Stimulated activated CD4-positive, alpha-beta T cell treated with anti-CD3 and anti-CD28 coated beads, TNF-alpha, amount 100 ng/mL, for 4 hours (primary cell): Measurements from ENCODE around the gene VAV2.

Experiments used
- DNase-seq, 3 experiments: peaks; one replicate each; pipeline ENCODE4 v3.0.0-alpha.2; 2020; ENCODE audit warnings: low read depth in 3 of 3

Gene VAV2

DNA sequence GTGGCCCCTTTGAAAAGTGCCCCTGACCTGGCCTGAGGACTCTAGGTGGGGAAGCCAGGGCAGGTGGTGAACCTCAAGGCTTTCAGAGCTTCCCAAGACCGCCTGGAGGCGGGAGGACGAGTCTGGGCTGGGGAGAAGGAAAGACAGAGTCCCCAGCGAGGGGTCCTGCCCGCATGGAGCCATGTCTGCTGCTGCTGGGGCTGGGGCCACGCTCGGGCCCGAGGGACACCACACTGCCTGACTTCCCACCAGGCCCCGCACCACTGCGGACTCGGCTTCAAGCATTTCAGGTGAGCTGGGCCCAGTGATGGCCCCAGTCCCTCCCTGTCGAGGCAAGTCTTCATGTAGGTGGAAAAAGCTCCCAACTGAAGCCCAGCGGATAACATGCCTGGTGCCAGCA lies 191.9 kb downstream of the VAV2 start:
- DNase-seq: no peak

DNA sequence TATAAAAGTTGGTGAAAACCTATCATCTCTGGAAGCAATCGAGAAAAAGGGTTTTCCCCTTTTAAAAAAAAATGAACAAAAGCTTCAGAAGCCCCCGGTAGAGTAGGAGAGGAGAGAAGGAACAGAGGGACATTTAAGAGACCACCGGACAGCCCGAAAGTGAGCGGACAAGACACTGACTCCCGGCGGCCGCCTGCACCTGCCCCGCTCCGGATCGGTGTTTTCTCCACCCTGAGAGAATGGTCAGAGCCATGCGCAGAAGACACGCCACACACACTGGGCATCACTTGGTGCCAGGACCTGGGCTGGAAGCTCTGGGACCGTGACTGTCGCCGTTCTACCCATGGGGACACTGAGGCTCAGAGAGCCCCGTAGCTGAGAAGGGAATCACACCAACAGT lies 192.4 kb downstream of the VAV2 start:
- no peak for DNase-seq

DNA sequence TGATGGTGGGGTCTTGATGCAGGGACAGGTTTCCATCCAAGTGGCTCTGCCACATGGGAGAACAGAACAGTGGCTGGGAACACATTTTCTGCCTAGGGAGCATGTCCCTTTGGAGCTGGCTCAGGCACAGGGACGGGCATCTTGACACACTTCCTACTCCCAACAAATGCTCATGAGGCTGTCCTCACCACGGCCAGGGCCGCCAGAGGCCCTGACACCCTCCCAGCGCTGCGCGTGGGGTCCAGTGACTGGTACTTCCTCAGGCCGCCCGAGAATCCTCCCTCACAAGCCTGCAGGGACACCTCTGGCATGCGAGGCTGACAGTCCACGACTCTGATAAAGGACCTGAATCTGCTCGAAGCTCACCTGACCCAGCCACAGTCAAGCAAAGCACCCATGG lies 193.0 kb downstream of the VAV2 start:
- DNase-seq: no peak

DNA sequence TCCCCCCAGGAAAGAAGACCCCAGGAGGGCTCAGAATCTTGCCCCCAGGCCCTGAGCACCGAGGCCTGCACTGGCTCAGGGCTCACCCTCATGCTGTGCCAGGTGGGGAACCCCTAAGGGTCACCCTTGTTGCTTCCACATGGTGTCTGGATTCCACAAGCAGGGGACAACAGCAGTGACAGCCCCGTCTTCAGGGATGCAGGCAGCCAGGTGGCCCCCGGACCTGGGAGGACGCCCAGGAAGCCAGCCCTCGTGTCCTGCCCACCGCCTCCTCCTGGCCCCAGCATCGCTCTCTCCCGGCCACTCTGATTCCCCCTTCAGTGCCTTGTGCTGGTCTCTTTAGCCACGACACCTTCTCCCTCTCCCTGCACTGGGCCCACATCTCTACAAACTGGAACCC lies 194.0 kb downstream of the VAV2 start:
- no peak for DNase-seq

DNA sequence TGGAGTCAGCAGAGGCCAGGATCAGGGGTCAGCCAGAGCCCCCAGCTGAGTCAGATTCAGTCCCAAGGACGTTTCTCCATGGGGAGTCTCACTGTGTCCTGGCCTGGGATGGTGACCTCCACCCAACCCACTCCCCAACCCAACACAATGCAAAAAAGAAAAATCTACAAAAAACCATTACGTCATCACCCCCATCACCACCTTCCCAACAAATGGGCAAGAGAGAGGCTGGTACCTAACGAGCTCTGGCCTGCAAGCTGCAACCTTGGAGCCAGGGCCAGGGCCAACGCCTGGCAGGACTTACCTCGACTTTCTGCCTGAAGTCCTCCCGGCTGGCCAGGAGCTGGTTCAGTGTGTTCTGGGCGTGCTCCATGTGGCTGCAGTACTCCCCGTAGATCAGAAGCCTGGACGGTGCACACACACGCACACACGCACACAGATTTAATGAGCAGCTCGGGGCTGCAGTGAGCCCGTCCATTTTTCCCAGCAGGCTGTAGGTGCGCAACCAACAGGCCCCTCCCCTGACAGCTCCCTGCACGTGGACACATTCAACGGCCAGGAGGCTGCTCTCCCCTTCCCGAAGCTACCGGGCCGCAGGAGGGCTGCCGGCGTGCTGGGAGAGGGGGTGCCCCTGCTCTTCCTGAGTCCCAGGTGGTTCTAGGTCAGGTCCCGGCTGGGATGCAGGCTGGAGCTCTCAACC lies 194.6 kb downstream of the VAV2 start:
- DNase-seq: no peak

DNA sequence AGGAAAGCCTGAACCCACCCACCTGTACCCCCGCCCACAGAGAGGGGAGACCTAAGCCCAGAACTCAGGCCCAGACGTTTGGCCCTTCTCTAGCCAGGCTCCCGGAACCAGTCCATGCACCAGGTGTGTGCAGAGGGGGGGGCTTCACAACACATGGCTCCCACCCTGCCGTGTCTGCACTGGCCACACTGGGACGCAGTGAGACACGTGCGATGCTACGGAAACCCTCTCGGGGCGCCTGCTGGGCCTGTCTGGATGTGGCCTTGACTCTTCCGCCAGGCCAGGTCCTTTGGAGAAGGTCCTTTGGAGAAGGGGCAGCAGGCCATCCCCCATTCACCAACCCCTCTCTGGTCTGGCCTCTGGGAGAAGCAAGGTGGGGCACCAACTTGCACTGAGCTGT lies 195.6 kb downstream of the VAV2 start:
- DNase-seq: no peak

DNA sequence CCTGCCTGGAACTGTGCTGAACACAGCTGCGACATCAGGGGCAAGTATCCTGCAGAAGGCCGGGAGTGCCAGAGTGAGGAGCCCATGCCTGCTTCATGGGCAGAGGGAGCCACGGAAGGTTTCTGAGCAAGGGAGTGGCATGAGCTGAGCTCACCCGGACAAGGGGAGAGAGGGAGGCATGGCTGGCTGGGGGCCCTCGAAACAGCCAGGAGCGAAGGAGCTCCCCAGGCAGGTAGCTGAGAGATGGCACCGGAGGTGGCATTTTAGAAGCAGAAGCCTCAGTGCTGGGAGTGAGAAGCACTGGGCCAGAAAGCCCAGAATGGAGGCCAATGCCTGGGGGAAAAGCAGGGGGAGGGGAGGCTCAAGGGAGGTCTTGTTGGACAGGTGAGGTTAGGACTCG lies 197.1 kb downstream of the VAV2 start:
- DNase-seq: no peak

DNA sequence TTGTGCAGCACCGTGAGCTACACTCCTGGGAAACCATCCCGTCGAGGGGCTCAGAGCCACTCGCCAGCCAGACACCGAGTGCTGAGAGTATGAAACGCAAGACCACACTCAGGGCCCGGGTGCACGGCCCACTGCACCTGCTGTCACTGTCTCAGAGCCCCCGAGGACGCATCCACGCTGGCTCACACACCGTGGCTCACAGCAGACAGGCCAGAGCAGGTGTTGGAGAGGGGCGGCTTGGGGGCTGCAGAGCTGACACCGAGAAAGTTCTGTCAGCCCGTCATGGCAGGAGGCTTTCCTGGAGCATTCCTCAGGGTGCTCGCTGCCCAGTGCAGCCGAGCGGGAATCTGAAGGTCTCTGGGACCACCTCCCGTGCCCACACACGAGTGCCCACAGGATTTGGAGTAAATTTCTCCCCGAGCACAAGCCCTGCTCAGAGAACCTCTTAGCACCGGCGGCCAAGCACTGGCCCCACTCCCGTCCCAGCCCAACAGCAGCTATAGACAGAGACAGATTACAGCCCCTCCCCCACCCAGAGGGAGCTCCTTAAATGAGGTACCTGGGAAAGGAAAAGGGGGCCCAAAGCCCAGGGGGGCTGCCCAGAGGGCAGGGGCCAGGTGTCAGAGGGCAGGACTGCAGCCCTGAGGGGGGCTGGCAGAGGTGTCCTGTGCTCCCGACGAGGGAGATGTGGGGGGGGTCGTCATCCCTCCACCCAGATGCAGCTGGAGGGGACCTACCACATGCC lies 197.9 kb downstream of the VAV2 start:
- DNase-seq: no peak

DNA sequence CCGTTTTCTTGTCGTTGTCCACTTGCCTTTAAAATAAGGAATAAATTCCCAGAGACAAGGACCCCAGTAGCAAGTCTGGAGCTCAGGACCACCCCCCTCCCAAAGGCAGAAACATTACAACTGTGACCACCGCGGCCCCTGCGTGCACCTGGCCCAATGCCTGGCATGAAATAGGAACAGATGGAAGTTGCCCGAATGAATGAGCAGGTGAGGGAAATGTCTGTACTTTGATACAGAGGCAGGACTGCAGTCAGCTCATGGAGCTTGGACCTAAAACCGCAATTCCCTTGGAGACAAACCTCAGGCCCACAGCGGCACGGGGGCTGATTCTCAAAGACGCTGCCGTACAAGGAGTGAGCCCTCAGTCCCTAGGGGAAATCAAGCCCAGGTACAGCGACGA lies 198.7 kb downstream of the VAV2 start:
- no peak for DNase-seq

DNA sequence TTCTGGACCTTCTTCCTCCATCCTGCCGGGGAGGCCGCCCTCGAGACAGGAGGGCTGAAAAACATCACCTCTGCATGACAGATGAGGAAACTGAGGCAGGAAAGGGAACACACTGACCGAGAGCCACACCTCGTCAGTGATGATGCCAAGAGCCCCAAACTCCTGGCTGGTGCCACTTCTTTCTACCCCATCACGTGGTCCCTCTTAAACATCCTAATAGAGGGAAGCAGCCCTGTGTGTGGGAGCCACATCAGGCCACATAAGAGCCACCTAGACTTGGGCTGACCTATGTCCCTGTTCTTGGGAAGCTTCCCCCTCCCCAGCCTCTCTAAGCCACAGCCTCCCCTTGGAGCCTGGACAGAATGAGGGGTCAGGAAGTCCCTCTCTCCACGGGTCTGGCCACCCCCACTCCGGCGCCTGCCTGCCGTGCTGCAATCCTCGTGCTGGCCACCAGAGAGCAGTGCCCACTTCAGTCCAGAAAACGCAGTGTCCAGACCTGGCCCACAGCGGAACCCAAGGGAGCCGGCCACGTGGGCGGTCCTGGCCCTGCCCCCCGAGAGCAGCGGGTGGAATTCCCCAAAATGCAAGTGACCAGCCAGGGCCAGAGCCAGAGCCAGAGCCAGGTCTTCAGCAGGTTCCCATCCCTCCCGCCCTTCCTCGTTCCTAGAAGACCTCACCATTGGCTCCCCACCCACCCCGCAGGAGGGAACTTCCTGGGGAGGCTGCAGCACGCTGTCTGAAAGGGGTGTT lies 199.2 kb downstream of the VAV2 start:
- DNase-seq: peak; percentile 11 to 22 (median 11)

DNA sequence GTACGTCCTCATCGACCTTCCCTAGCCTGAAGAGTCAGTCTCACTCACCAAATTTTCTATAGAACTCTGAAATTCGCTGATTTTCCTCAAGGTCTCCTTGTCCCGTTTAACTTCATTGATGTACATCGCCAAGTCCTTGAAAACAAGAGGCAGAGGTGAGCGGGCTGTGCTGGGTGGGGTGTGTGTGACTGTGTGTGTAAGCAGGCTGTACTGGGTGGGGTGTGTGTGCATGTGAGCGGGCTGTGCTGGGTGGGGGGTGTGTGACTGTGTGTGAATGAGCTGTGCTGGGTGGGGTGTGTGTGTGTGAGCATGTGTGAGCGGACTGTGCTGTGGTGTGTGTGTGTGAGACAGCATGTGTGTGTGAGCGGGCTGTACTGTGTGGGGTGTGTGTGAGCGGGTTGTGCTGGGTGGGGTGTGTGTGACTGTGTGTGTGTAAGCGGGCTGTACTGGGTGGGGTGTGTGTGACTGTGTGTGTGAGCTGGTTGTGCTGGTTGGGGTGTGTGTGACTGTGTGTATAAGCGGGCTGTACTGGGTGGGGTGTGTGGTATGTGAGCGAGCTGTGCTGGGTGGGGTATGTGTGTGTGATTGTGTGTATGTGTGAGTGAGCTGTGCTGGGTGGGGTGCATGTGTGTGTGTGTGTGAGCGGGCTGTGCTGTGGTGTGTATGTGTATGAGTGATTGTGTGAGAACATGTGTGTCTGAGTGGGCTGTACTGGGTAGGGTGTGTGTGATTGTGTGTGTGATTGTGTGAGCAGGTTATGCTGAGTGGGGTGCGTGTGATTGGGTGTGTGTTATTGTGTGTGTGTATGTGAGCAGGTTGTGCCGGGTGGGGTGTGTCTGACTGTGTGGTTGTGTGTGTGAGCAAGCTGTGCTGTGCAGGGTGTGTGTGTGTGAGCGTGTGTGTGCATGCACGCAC lies 200.1 kb downstream of the VAV2 start:
- no peak for DNase-seq

DNA sequence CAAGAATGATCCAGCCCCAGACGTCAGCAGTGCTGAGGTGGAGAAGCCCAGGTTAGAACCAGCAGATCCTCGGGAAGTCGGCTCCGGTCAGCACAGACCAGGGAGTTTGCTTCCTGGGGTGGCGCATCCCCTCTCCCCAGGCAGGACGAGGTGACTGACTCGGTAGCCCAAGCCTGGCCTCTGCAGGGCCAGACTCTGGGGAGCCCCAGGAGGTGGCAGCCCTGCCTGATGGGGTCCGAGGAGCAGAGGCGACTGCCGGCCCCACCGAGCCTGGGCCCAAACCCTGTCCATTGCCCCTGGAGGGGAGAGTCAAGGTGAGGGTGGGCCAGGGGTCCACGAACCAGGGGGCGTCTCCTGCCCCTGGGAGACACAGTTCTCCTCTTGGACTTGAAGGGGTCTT lies 201.1 kb downstream of the VAV2 start:
- no peak for DNase-seq

DNA sequence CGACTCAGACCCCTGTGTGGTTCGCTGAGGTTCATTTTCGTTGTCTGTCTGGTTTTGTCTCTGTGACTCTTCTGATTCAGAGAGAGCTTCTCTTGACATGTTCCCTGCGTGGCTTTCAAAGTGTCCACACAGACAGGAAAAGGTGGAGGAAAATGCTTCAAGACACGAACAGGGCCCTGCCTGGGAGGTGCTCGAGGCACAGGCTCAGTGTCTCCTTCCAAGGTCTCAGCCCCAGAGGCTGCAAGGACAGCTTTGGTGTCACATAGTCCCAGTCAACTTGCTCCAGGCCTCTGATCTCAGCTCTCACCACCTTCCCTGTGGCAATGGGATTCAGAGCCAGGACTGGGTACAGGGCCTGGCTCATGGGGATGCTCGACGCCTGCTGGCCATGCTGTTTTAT lies 202.3 kb downstream of the VAV2 start:
- no peak for DNase-seq

DNA sequence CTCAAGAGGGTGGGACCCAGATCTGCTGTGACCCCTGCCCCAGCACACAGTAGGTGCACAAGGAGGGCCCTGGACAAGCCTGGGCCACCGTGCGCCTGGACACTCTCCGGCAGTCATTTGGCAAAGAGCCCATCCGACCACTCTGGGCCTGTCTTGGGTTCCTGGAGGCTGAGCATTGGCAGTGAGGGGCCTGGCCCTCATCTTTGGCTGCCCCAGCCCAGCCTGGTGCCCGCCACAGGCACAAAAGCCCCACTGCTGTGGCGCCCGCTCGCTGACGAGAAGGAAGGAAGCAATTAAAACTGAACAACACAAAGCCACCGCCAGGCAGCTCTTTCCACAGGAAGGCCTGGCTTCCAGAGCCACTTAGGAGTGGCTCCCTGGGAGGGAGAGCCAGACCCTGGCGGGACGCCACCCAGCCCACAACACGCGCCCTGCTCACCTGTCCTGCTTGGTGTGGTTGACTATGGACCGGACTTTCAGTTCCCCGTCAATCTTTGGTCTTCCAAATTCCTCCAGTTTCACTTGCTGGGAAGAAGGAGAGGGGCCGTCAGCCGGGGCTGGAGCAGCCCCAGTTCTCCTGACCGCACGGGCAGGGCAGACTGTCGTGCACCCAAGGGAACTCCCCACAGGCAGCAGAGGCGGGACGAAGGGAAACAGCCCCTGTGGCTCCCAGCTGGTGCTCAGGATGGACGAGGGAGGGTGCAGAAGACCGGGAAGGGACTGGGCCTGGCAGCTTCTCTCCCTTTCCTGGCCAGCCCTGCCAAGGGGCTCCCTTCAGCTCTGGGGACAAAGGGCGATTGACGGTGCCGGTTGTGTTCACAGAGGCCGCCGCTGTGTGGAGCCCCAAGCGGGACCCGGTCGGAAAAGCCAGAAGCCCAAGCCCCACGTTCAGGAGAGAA lies 203.1 kb downstream of the VAV2 start:
- no peak for DNase-seq

DNA sequence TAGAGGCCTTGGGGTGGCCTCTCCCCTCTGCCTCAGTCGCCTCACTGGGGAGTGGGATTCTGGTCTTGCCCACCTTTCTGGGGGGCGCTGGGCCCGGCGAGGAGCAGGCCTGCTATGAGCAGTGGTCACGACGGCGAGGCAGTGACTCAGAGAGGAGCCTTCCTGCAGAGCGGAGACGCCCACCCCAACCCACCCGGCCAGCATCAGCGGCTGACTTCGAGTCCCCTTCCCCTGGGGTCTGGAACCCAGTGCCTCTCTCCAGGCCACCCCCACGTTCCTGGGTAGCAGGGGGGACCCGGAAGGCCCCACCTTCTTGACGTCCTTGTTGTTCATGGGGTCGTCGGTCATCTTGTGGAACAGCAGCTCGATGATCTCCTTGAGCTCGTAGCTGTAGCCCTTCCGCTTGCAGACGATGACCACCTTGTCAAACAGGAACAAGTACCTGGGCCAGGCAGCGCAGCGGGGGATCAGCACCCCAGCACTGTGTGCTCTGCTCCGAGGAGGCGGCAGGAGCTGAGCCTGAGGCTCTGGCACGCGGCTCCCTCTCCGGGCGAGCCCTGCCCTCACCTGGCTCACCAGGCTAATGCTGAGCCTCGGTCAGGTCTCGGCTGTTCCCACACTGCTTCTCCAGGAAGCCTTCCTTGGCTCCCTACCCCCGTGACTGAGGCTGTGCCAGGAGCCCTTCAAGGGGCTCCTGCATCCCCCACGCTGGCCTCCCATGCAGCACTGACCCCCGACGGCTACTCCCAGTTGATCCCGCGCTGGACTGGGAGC lies 203.9 kb downstream of the VAV2 start:
- no peak for DNase-seq

DNA sequence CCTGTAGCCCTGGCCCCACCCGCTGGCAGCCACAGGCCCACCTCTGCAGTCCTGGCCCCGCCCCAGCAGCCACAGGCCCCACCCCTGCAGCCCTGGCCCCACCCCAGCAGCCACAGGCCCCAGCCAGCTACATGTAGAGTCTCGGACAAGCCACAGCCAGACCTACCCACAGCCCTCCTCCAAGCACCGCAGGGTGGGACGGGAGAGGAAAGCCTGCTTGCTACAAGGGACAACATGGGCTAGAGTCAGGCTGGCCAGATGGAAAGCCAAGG lies 204.4 kb downstream of the VAV2 start:
- no peak for DNase-seq

DNA sequence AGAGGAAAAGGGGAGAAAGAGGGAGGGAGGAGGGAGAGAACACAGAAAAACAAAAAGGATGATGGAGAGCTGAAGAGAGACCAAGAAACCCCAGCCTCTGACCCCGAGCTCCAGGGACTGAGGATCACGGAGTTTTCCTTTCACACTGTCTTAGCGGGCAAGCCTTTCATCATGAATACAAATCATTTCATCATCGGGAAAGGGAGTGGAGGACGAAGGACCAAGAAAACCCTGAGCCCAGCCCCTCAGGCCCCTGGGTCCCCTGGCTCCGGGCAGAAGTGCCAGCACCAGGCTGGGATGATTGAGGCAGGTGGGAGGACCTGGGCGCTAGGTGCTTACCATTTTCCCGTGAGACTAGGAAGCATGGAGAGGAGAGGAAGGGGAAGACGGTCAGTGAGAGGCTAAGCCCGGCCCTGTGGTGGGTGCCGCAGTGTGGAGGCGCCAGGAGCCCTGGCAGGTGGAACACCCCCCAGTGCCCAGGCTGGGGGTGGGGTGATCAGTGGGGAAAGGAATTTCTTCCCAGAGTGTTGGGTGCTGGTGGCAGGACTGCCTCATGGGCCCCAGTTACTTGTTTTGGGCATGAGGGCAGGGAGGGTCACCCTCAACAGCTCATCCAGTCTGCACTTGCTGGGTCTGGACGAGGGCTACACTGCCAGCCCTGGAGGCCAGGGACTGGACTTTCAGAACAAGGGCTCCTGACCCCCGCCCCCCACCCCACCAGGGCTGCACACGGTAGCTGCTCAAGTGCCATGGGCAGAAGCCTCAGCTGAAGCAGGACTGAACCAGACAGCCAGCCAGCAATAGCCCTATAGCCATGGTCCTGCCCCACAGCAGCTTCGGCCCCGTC lies 205.0 kb downstream of the VAV2 start:
- no peak for DNase-seq

DNA sequence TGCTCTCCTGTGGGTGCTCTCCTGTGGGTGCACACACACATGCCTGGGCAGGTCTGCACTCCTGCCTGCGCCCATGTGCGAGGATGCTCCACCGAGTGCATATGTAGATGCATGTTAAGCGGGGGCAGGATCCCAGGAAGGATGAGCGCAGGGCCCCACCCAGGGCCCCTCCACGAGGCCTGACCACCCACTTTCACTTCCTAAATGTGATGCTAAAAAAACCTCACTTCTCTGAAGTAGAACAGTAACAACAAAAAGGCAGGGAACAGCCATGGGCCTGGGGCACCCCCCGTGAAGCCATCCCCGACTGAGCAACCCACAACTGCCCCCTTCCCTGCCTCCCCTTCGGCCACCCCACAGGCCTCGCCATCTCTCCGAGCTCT lies 205.8 kb downstream of the VAV2 start:
- DNase-seq: no peak

DNA sequence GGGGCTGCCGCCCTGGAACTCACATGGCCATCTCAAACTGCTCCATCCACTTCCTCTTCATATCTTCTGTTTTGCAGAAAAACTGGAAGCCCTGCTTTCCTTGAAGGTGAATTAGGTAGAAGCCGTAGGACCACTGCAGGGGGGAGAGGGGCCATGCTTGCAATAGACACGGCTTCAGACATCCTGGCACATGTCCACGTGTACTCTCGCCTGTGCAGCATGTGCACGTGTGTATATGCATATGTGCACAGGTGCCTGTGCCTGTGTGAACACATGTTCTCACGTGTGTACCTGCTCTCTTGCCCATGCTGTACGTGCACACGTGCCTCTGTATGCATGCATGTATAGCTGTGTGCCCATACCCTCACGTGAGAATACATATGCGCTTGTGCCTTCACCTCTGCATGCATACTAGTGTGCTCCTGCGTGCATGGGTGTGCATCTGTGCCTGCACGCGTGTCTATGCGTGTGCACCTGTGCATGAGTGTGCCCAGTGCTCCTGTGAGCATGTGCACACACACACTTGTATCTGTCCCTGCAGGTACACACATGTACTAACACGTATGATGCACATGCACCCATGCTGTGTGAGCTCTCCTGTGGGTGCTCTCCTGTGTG lies 206.3 kb downstream of the VAV2 start:
- no peak for DNase-seq
